K562 (cell line): ENCODE measurements around the gene G6PC2. TPM values are rescaled to one million over a fixed set of nuclear protein-coding genes. Genes with fewer than 3 reads are reported as not detected.

Experiments
- ATAC-seq: fragments of 200-7000 bp; cut with Tn5 transposase; 3 replicates; pipeline ENCODE4 v1.9.1; 2020; ENCODE audit warnings: moderate library complexity
- BruUV-seq: library from RNA; stranded (reverse); fragments of 400-500 nt; replicated peaks from 2 replicates; lab custom pipeline; 2021; lab: Mats Ljungman, UMichigan
- CTCF ChIA-PET: fragments of 300-600 bp; formaldehyde crosslinking; extraction: SDS; loops from one replicate; lab custom pipeline; 2021; ENCODE audit warnings: low intra/inter-chr PET ratio; lab: Yijun Ruan, JAX
- POLR2A ChIA-PET: fragments of 300-600, 350-650 bp; sonication (Branson Sonifier 250); formaldehyde crosslinking; extraction: SDS; loops from one replicate; lab custom pipeline; 2021; ENCODE audit warnings: antibody characterized with exemption, inconsistent platforms; lab: Yijun Ruan, JAX
- DNase-seq, 4 experiments: peaks; one replicate each; pipeline versions ENCODE4 v3.0.0 to v3.0.0-alpha.2; 2011 to 2018; ENCODE audit warnings: low spot score in 3 of 4, mixed read lengths in 3 of 4; ENCODE audit errors: extremely low read depth in 1 of 4
- FAIRE-seq: peaks from 2 replicates; lab custom pipeline; 2011; peaks lifted over from hg19 to GRCh38; lab: Jason Lieb, UNC
- H2AFZ ChIP-seq: 2 replicates; pipeline ENCODE4 v1.6.0; 2011; ENCODE audit warnings: low read depth, low read length, control low read depth, inconsistent platforms
- H3K27ac ChIP-seq: fragments of 200-600 bp; 3 replicates; pipeline ENCODE4 v1.8.0; 2011; ENCODE audit warnings: low read depth, mild to moderate bottlenecking, control low read depth, inconsistent platforms, low read length, moderate library complexity, mixed read lengths; ENCODE audit errors: extremely low read depth
- H3K27me3 ChIP-seq, 2 experiments: fragments of 300-600 bp in 1 of 2; 2 replicates in 1 of 2; 3 replicates in 1 of 2; pipeline versions ENCODE4 v1.6.0 to v1.8.0; 2011; ENCODE audit warnings: inconsistent platforms in 2 of 2, low read length in 2 of 2, mild to moderate bottlenecking in 1 of 2, mixed read lengths in 1 of 2, moderate library complexity in 1 of 2; ENCODE audit not compliant: control insufficient read depth in 2 of 2, insufficient read depth in 2 of 2
- H3K36me3 ChIP-seq: fragments of 300-600 bp; 3 replicates; pipeline ENCODE4 v1.8.0; 2011; ENCODE audit warnings: mild to moderate bottlenecking, low read length, inconsistent platforms; ENCODE audit not compliant: control insufficient read depth, insufficient read depth
- H3K4me1 ChIP-seq, 2 experiments: fragments of 200-600 bp in 1 of 2; replicated peaks in 1 of 2; 2 replicates in 1 of 2; 3 replicates in 1 of 2; pipeline versions ENCODE4 v1.5.1 to v1.8.0; 2011; ENCODE audit warnings: inconsistent platforms in 2 of 2, low read length in 2 of 2, mild to moderate bottlenecking in 1 of 2, mixed read lengths in 1 of 2, moderate library complexity in 1 of 2; ENCODE audit not compliant: control insufficient read depth in 2 of 2, insufficient read depth in 2 of 2
- H3K4me2 ChIP-seq: 2 replicates; pipeline ENCODE4 v1.6.1; 2011; ENCODE audit warnings: low read length, control low read depth, inconsistent platforms, mixed read lengths; ENCODE audit not compliant: insufficient read depth
- H3K4me3 ChIP-seq: fragments of 200-600 bp; sonication (generic), shearing (Covaris generic); 2 replicates; pipeline ENCODE4 v1.5.1; 2016; ENCODE audit warnings: control low read depth, inconsistent platforms
- H3K79me2 ChIP-seq: fragments of 200-600 bp; 3 replicates; pipeline ENCODE4 v1.8.0; 2011; ENCODE audit warnings: low read length, inconsistent platforms; ENCODE audit not compliant: control insufficient read depth, insufficient read depth
- H3K9ac ChIP-seq, 2 experiments: 2 replicates each; pipeline versions ENCODE4 v1.6.0 to v1.6.1; 2011; ENCODE audit warnings: low read depth in 2 of 2, low read length in 2 of 2, control low read depth in 1 of 2, inconsistent platforms in 1 of 2, mild to moderate bottlenecking in 1 of 2, mixed read lengths in 1 of 2; ENCODE audit not compliant: insufficient read depth in 1 of 2
- H3K9me1 ChIP-seq: one replicate; pipeline ENCODE4 v1.6.0; 2011; ENCODE audit warnings: inconsistent platforms, mild to moderate bottlenecking, low read length, moderate library complexity; ENCODE audit not compliant: control insufficient read depth, insufficient read depth
- H3K9me3 ChIP-seq: replicated peaks from 2 replicates; pipeline ENCODE4 v1.5.1; 2011; ENCODE audit warnings: low read depth, low read length, inconsistent platforms; ENCODE audit not compliant: control insufficient read depth, insufficient read depth
- H4K20me1 ChIP-seq: replicated peaks from 2 replicates; pipeline ENCODE4 v1.6.1; 2011; ENCODE audit warnings: low read length, inconsistent platforms, mixed read lengths; ENCODE audit not compliant: control insufficient read depth, insufficient read depth
- BCOR ChIP-seq: fragments of 450-650 bp; IDR thresholded peaks from 2 replicates; pipeline ENCODE4 v1.6.1; 2016
- BRCA1 ChIP-seq, 2 experiments: fragments of 450-650 bp in 1 of 2; sonication (generic) in 1 of 2; formaldehyde crosslinking in 1 of 2; IDR thresholded peaks; 2 replicates each; pipeline versions ENCODE4 v1.5.0 to v1.6.1; 2017 to 2020; ENCODE audit warnings: mild to moderate bottlenecking in 1 of 2, missing genetic modification reagents in 1 of 2
- HIVEP1 ChIP-seq: fragments of 250-450 bp; sonication (Bioruptor Pico); IDR thresholded peaks from 2 replicates; pipeline ENCODE4 v1.4.0; 2020; ENCODE audit warnings: mild to moderate bottlenecking
- KDM1A ChIP-seq, 2 experiments: fragments of 450-650 bp; IDR thresholded peaks; 2 replicates each; pipeline ENCODE4 v1.6.1; 2016; ENCODE audit warnings: mild to moderate bottlenecking in 2 of 2
- L3MBTL2 ChIP-seq: fragments of 450-650 bp; IDR thresholded peaks from 2 replicates; pipeline ENCODE4 v1.6.1; 2016; ENCODE audit warnings: mild to moderate bottlenecking, moderate library complexity
- PTTG1 ChIP-seq: fragments of 450-650 bp; IDR thresholded peaks from 2 replicates; pipeline ENCODE4 v1.6.1; 2016; ENCODE audit warnings: low read depth, mild to moderate bottlenecking, missing genetic modification characterization, missing compliant biosample characterization
- ZNF146 ChIP-seq: IDR thresholded peaks from one replicate; pipeline ENCODE4 v1.6.1; 2018; ENCODE audit warnings: missing compliant biosample characterization; ENCODE audit not compliant: unreplicated experiment
- WGBS: fragments of 100-300 bp; shearing (Covaris generic); methylation state at CpG from one replicate; pipeline ENCODE4 v1.1.6; 2016; ENCODE audit warnings: low coverage, mixed read lengths; ENCODE audit not compliant: insufficient coverage; ENCODE audit errors: missing lambda C conversion rate; 5-methylcytosine and 5-hydroxymethylcytosine counted together
- in situ Hi-C: fragments of 300-500 bp; cut with MboI; formaldehyde crosslinking; loops from 4 replicates; pipeline ENCODE4 v1.15.0; 2018; ENCODE audit warnings: inconsistent platforms, mixed read lengths
- intact Hi-C: fragments of 100-400 bp; cut with micrococcal nuclease; formaldehyde crosslinking; loops from 2 replicates; pipeline ENCODE4 v1.14.2; 2022
- polyA plus RNA-seq, 8 experiments: library from polyadenylated mRNA; depleted of rRNA in 4 of 8; stranded (reverse) in 5 of 8; unstranded in 3 of 8; fragments of >200 nt; fragmentation: Nextera tagmentation in 2 of 8; fragmentation: Illumina TruSeq in 1 of 8; extraction: Ambion mirVana in 2 of 8; extraction: Trizol in 1 of 8; gene quantifications; 2 replicates each; pipeline versions ENCODE4 v1.2.1 to v1.2.3, GENCODE V29; 2011 to 2014; ENCODE audit warnings: inconsistent platforms in 1 of 8, missing spikeins in 1 of 8
- total RNA-seq, 7 experiments: library from RNA; depleted of rRNA in 6 of 7; stranded (reverse); fragments of >200 nt in 6 of 7; fragmentation: Illumina TruSeq in 2 of 7; extraction: Trizol in 2 of 7; gene quantifications; 2 replicates each; pipeline versions ENCODE4 v1.2.1 to v1.2.3, GENCODE V29; 2011 to 2021; ENCODE audit warnings: low replicate concordance in 1 of 7

G6PC2 gene
- total and polyA plus RNA-seq, 9 of the 15 experiments (the other 6 are each of a cell fraction or from before 2014, with no cell fraction given) = 0.03 to 0.15 TPM; not detected in 7

GRCh38 chr2:168949324-168949723, 48.2 kb downstream of the G6PC2 start:
- TF ChIP-seq KDM1A (IDR thresholded peaks at IDR 0.05) (0 out of 4 replicates have a peak, but pooled peaks of 1 of the 2 experiments have one; percentile 13), ZNF146 (CRISPR knock-in tag) (peak; percentile 80), L3MBTL2 (no peak), HIVEP1 (CRISPR knock-in tag) (no peak), BRCA1 (IDR thresholded peaks at IDR 0.05) (no peak), BRCA1 (CRISPR knock-in tag; IDR thresholded peaks at IDR 0.05) (no peak), PTTG1 (tag) (no peak), BCOR (peak; percentile 40; the same call in 1 of the 2 replicates)
- 100% methylated on average over 1 of the region's 1 CpG for WGBS
- no peak for DNase-seq
- BruUV-seq = no TSS peak
- Histone ChIP-seq H3K27ac (no peak overlapping the region), H4K20me1 (no peaks in the 10 kb centered on the region), H3K4me2 (no peak overlapping the region), H3K9ac (no peak overlapping the region), H2AFZ (no peak overlapping the region), H3K9me3 (peaks cover 10% of the 10 kb centered on the region), H3K4me1 (peaks cover 0 to 1% of the 10 kb centered on the region in 2 experiments; a peak in 1 of 5 replicates), H3K4me3 (no peak overlapping the region), H3K36me3 (no peaks in the 10 kb centered on the region), H3K79me2 (no peaks in the 10 kb centered on the region), H3K9me1 (no peaks in the 10 kb centered on the region), H3K27me3 (no peaks in the 10 kb centered on the region)
- no peak for FAIRE-seq
- in situ Hi-C loops (no loop called here), intact Hi-C loops (loop anchor here (10.0 kb wide), 1 partner anchor 445 kb away; no protein-coding TSS in a partner anchor)
- ChIA-PET POLR2A (no interaction called here), CTCF (interaction anchor here (0.7 kb wide), 1 partner anchor 238 kb away, joined by 3 read pairs; no protein-coding TSS in a partner anchor)
- no peak for ATAC-seq
